ENCODE data around the gene CAPRIN1.
"Not testable (repeated sequence)": the region's sequence is repeated elsewhere in the genome, so short reads cannot be mapped to it uniquely, and the experiment has no call there.

Gene CAPRIN1

DNA sequence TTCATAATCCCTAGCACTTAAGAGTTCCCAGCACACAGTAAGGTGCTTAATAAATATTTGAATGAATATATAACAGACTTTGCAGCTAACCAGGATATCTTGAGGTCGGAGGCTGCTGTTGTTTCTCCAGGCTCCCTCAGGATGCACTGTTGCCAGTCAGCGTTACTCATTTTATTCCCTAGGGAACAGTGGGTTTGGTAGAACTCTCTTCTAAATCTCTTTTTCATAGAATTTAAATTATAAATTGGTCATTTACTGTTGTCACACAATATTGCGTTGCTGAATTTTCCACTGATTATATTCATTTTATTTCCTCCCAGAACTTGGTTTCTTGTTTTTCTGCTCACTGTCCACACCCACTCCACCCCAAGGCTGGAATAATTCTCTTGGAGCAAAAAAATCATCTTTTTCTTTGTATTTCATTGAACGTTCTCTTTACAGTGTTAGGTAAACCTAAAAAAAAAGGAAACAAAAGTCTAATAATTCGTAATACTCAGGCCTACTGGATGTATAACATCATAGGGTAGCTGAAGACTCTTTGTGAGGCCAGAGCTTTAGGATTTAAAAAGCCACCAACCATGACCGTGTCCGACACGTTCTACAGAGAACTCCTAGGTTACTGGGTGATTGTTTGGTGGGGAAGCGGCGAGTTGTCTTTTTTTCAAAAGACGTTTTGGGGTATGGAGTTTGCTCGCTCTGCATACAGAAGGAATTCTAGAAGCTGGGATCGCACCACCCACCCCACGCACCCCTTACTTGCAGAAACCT lies 766 bp upstream of the CAPRIN1 start:
- peak overlapping the region; percentile 97 for H3K4me3 ChIP-seq (replicated peaks; ENCODE audit: low read depth, low read length)
- TF ChIP-seq, protein P1, sequence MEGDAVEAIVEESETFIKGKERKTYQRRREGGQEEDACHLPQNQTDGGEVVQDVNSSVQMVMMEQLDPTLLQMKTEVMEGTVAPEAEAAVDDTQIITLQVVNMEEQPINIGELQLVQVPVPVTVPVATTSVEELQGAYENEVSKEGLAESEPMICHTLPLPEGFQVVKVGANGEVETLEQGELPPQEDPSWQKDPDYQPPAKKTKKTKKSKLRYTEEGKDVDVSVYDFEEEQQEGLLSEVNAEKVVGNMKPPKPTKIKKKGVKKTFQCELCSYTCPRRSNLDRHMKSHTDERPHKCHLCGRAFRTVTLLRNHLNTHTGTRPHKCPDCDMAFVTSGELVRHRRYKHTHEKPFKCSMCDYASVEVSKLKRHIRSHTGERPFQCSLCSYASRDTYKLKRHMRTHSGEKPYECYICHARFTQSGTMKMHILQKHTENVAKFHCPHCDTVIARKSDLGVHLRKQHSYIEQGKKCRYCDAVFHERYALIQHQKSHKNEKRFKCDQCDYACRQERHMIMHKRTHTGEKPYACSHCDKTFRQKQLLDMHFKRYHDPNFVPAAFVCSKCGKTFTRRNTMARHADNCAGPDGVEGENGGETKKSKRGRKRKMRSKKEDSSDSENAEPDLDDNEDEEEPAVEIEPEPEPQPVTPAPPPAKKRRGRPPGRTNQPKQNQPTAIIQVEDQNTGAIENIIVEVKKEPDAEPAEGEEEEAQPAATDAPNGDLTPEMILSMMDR (IDR thresholded peaks at IDR 0.05; ENCODE audit: low read length, missing control alignments): no peak
- peak; percentile 68 for DNase-seq (ENCODE audit: low read depth)

DNA sequence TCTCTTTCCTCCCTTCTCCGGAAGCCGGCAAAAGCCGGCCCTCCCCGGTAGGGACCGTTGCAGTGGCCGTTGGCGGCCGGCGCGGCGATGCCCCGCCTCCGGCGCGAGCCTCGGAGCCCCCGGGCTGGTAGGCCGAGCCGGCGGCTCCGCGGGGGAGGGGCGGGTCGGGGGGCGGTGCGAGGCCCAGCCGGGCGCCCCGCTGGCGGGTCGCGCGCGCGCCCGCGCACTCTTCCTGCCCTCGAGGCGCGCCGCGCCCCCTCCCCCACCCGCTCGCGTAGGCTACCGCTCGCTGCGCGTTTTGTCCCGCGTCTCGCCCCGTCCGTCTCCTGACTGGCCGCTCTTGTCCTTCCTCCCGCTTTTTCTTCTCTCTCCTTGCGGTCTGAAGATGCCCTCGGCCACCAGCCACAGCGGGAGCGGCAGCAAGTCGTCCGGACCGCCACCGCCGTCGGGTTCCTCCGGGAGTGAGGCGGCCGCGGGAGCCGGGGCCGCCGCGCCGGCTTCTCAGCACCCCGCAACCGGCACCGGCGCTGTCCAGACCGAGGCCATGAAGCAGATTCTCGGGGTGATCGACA lies 591 bp downstream of the CAPRIN1 start:
- TF ChIP-seq, protein P1 (IDR thresholded peaks at IDR 0.05; ENCODE audit: low read length, missing control alignments): no peak
- H3K4me3 ChIP-seq (replicated peaks; ENCODE audit: low read depth, low read length): peak overlapping the region; percentile 97
- DNase-seq (ENCODE audit: low read depth): peak; percentile 87

DNA sequence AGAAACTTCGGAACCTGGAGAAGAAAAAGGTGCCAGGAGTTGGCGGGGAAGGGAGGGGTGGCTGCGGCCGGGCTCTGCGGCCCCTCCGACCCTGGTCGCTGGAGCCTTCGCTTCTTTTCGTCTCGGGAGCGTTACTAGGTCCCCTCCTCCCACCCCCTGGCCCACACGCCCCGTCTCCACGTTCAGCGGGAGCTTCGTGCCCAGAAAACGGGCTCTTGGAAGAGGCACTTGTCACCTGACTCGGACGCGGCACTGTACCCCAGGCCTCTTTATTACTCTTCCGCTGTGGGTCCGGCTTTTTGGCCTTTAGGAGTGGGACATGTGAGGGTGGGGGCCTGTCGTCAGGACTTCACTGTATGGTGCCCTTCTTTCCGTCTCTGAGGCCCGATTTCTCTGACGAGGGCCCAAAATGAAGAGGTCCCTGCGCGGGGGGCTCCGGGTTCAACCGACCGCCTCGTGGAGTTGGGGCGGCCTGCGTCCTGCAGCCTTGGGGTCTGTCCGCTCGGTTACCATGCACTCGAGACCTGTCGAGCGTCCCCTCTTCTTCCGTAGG lies 1.2 kb downstream of the CAPRIN1 start:
- DNase-seq (ENCODE audit: low read depth): no peak
- TF ChIP-seq, protein P1 (IDR thresholded peaks at IDR 0.05; ENCODE audit: low read length, missing control alignments): no peak
- H3K4me3 ChIP-seq (replicated peaks; ENCODE audit: low read depth, low read length): peak overlapping the region; percentile 97

DNA sequence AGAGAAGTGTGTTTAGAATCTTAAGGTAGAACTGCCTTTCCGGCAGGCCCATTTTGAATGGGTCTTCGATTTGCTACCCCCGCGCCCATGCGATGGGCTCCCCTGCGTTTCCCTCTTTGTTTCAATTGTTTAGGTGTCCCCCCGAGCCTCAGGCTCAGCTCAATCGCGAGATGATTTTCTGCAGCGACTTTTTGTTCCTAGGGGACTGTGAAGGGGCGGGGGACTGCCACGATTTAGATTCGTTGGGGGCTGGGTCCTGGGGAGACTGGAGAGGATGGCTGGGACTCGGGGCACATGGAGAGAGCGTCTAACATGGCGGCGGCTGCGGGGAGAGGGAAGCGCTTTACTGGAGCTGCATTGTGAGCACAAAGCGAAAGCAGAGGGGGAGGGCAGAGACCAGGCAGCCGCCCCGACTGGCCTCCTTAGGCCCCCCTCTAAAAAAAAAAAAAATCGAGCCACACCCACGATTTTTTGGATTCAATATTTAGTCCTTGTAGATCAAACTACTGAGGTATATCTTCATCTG lies 1.7 kb downstream of the CAPRIN1 start:
- DNase-seq (ENCODE audit: low read depth): peak; percentile 75
- peak overlapping the region; percentile 97 for H3K4me3 ChIP-seq (replicated peaks; ENCODE audit: low read depth, low read length)
- TF ChIP-seq, protein P1 (IDR thresholded peaks at IDR 0.05; ENCODE audit: low read length, missing control alignments): no peak

DNA sequence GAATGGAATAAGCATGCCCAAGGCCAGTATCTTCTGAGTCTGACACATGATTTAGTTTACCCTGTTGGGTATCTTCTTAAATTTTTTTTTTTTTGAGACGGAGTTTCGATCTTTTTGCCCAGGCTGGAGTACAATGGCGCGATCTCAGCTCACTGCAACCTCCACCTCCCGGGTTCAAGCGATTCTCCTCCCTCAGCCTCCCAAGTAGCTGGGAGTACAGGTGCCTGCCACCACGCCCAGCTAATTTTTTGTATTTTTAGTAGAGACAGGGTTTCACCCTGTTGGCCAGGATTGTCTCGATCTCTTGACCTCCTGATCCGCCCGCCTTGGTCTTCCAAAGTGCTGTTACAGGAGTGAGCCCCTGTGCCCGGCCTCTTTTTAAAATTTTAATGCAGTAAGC lies 2.8 kb downstream of the CAPRIN1 start:
- peak overlapping the region; percentile 97 for H3K4me3 ChIP-seq (replicated peaks; ENCODE audit: low read depth, low read length)
- DNase-seq (ENCODE audit: low read depth): not testable (repeated sequence)

DNA sequence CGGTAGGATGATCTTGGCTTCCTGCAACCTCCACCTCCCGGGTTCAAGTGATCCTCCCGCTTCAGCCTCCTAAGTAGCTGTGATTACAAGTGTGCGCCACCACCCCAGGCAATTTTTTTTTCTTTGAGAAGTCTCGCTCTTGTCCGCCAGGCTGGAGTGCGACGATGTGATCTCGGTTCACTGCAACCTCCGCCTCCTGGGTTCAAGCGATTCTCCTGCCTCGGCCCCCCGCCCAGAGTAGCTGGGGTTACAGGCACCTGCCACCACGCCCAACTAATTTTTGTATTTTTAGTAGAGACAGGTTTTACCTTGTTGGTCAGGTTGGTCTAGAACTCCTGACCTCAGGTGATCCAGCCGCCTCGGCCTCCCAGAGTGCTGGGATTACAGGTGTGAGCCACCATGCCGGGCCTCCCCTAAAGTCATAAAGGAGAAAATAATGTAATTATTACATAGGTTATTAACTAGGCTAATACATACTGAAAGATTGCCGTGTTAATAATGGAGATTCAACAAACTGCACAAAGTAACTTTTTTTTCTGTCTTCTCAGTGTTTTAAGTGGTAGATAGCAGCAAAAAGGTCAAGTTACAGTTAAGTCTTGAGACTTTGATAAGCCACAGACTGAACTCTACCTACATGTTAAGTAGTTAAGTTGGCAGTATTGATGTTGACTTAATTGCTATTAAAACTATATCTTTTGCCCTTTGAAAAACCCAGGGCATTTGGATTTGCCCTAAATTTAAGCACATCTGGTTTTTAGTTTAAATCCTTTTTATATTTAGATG lies 3.9 kb downstream of the CAPRIN1 start:
- H3K4me3 ChIP-seq (replicated peaks; ENCODE audit: low read depth, low read length): no peak overlapping the region
- TF ChIP-seq, protein P1 (IDR thresholded peaks at IDR 0.05; ENCODE audit: low read length, missing control alignments): no peak

DNA sequence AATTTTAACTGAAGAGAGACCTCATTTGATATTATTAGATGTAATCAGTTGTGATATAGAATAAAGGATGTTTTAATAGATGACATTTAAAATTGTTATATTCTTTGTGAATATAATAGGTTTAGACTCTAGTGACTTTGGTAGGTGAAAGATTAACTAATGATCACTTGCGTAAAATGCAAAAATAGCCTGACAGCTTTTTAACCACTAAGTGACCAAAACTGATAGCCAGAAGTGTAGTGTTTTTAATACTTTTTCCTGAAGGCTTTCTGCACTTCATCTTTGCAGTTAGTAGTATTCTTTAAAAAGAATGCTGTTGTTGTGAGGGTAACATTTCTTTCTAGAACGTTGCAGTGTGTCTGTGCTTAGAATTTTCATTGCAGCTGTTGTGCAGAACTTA lies 5.1 kb downstream of the CAPRIN1 start:
- no peak for DNase-seq (ENCODE audit: low read depth)
- TF ChIP-seq, protein P1 (IDR thresholded peaks at IDR 0.05; ENCODE audit: low read length, missing control alignments): no peak
- no peak overlapping the region for H3K4me3 ChIP-seq (replicated peaks; ENCODE audit: low read depth, low read length)

More for the DNA sequence above, 3.9 kb downstream of the CAPRIN1 start:
- DNase-seq (ENCODE audit: low read depth): no peak

All from fibroblast of pulmonary artery (primary cell).